ENCODE results near the gene COX6B2. TPM values are rescaled to one million over a fixed set of nuclear protein-coding genes. Genes with fewer than 3 reads are reported as not detected.

COX6B2 gene
- total and polyA plus RNA-seq, 2 of the 13 experiments (the other 11 are each of a cell fraction or from before 2014, with no cell fraction given) = 0.21 TPM; not detected in 1

- TF ChIP-seq ZNF3 (CRISPR knock-in tag; IDR thresholded peaks at IDR 0.05) (no peak), HCFC1 (IDR thresholded peaks at IDR 0.05; ENCODE audit: low read depth, low read length) (peak; percentile 38; the same call in 1 of the 2 replicates), FOXC1 (CRISPR knock-in tag; IDR thresholded peaks at IDR 0.05; ENCODE audit: borderline replicate concordance) (no peak), NFYB (CRISPR knock-in tag; IDR thresholded peaks at IDR 0.05) (no peak), DMAP1 (CRISPR knock-in tag; IDR thresholded peaks at IDR 0.05) (no peak)
Observed at GRCh38 chr19:55305983-55306562, 48.4 kb downstream of the COX6B2 start (continued).

- FAIRE-seq (no peak), DNase-seq (ENCODE audit: low spot score) (no peak)
- intact Hi-C loops (cut with micrococcal nuclease; ENCODE audit: unreplicated experiment) = no loop called here
- TF ChIP-seq GABPA (IDR thresholded peaks at IDR 0.05; ENCODE audit: low read depth, low read length) (peak; percentile 51), GABPA (CRISPR knock-in tag; IDR thresholded peaks at IDR 0.05; ENCODE audit: low read depth) (peak; percentile 86), KAT2B (IDR thresholded peaks at IDR 0.05; ENCODE audit: borderline replicate concordance, low read depth, low read length) (no peak), NR2C2 (CRISPR knock-in tag; IDR thresholded peaks at IDR 0.05; ENCODE audit: borderline replicate concordance) (peak; percentile 38; the same call in 1 of the 2 replicates), ZFX (CRISPR knock-in tag; IDR thresholded peaks at IDR 0.05; ENCODE audit: low read depth) (peak; percentile 31; the same call in 1 of the 2 replicates), FOXO4 (CRISPR knock-in tag; conservative IDR thresholded peaks at IDR 0.05) (no peak), RFX1 (IDR thresholded peaks at IDR 0.05) (no peak), ELF1 (CRISPR knock-in tag; IDR thresholded peaks at IDR 0.05) (peak; percentile 47; the same call in 1 of the 2 replicates), THYN1 (CRISPR knock-in tag; IDR thresholded peaks at IDR 0.05; ENCODE audit: borderline replicate concordance, low read depth) (no peak), CAMTA2 (CRISPR knock-in tag; IDR thresholded peaks at IDR 0.05; ENCODE audit: borderline replicate concordance) (no peak), ZNF251 (CRISPR knock-in tag; IDR thresholded peaks at IDR 0.05) (no peak), ZNF547 (CRISPR knock-in tag; IDR thresholded peaks at IDR 0.05) (no peak), CSRNP2 (CRISPR knock-in tag; conservative IDR thresholded peaks at IDR 0.05; ENCODE audit: low read depth) (no peak), ZNF33A (CRISPR knock-in tag; IDR thresholded peaks at IDR 0.05; ENCODE audit: borderline replicate concordance) (no peak), ZNF17 (CRISPR knock-in tag; IDR thresholded peaks at IDR 0.05) (no peak), NR0B2 (CRISPR knock-in tag; IDR thresholded peaks at IDR 0.05) (no peak), SUZ12 (IDR thresholded peaks at IDR 0.05; ENCODE audit: low read depth, low read length) (peak; percentile 94), GATAD1 (CRISPR knock-in tag; IDR thresholded peaks at IDR 0.05) (no peak), ZNF101 (CRISPR knock-in tag; IDR thresholded peaks at IDR 0.05; ENCODE audit: borderline replicate concordance, low read depth) (no peak)
Observed at GRCh38 chr19:55305491-55305890, 49.0 kb downstream of the COX6B2 start.

More at GRCh38 chr19:55305491-55305890, 49.0 kb downstream of the COX6B2 start:
- no peak overlapping the region for H3K4me2 ChIP-seq (ENCODE audit: low read depth, low read length)
- ChIA-PET POLR2A (no interaction called here), CTCF (ENCODE audit: low intra/inter-chr PET ratio, low total read pairs) (no interaction called here)
- H3K27me3 ChIP-seq (ENCODE audit: control insufficient read depth in 1 of 2, insufficient read depth in 2 of 2, low read length in 2 of 2) = peaks cover 0 to 11% of the 10 kb centered on the region in 2 experiments; a peak in 2 of 5 replicates
- no peak overlapping the region for H2AFZ ChIP-seq (ENCODE audit: low read length)
- WGBS (ENCODE audit: low lambda C conversion rate) = 51% methylated on average over 9 of the region's 9 CpGs
- peak; percentile 51 for ATAC-seq
- no TSS peak for BruUV-seq (replicated peaks)
- no peak overlapping the region for H3K27ac ChIP-seq (ENCODE audit: extremely low read length, insufficient read depth, low read length)
- H4K20me1 ChIP-seq (ENCODE audit: insufficient read depth, low read length) = no peaks in the 10 kb centered on the region
- H3K79me2 ChIP-seq (ENCODE audit: insufficient read depth, low read length) = no peaks in the 10 kb centered on the region
- no peaks in the 10 kb centered on the region for H3K36me3 ChIP-seq (replicated peaks in 1 of 2; ENCODE audit: control insufficient read depth in 1 of 2, insufficient read depth in 2 of 2, low read length in 2 of 2)
- peaks cover 28% of the 10 kb centered on the region for H3K4me1 ChIP-seq (ENCODE audit: insufficient read depth, low read length)
- H3K9me3 ChIP-seq (ENCODE audit: low read length) = no peaks in the 10 kb centered on the region
- in situ Hi-C loops (cut with HindIII; ENCODE audit: extremely low pct_ligation_motif_present, low pct_unique_long_range_greater_than_20kb) = no loop called here
- no peak overlapping the region for H3K4me3 ChIP-seq (replicated peaks in 1 of 3; ENCODE audit: insufficient read depth in 1 of 3, low read depth in 2 of 3, low read length in 3 of 3)
- no peak overlapping the region for H3K9ac ChIP-seq (ENCODE audit: insufficient read depth, low read depth, low read length)

All from HepG2 (cell line).